Activated naive CD4-positive, alpha-beta T cell treated with anti-CD3 and anti-CD28 coated beads, Interleukin-2, amount 10 ng/mL, durations not matched to agents 7 days and 5 days (primary cell): ENCODE results near the gene SNRNP40.
A peak's percentile ranks its signal among the peaks of the same experiment; 100 is the strongest.

Source experiments
- CTCF ChIA-PET: fragments of 350-600 bp; sonication (Branson Sonifier 250); formaldehyde crosslinking; loops from one replicate; lab custom pipeline; 2021; ENCODE audit warnings: antibody characterized with exemption; lab: Charles Lee
- DNase-seq: peaks from one replicate; pipeline ENCODE4 v3.0.0-alpha.2; 2020
- H3K27ac Mint-ChIP-seq: one replicate; pipeline ENCODE4 v1.8.0; 2021; ENCODE audit warnings: mild to moderate bottlenecking, moderate library complexity, mixed read lengths
- H3K27me3 Mint-ChIP-seq: one replicate; pipeline ENCODE4 v1.8.0; 2021; ENCODE audit warnings: mild to moderate bottlenecking, mixed read lengths
- H3K36me3 Mint-ChIP-seq: one replicate; pipeline ENCODE4 v1.8.0; 2021; ENCODE audit warnings: mixed read lengths
- H3K4me1 Mint-ChIP-seq: one replicate; pipeline ENCODE4 v1.8.0; 2021; ENCODE audit warnings: mixed read lengths
- H3K4me3 Mint-ChIP-seq: one replicate; pipeline ENCODE4 v1.8.0; 2021; ENCODE audit warnings: mild to moderate bottlenecking, moderate library complexity, mixed read lengths
- H3K9me3 Mint-ChIP-seq: one replicate; pipeline ENCODE4 v1.8.0; 2021; ENCODE audit warnings: mixed read lengths

Gene SNRNP40

DNA sequence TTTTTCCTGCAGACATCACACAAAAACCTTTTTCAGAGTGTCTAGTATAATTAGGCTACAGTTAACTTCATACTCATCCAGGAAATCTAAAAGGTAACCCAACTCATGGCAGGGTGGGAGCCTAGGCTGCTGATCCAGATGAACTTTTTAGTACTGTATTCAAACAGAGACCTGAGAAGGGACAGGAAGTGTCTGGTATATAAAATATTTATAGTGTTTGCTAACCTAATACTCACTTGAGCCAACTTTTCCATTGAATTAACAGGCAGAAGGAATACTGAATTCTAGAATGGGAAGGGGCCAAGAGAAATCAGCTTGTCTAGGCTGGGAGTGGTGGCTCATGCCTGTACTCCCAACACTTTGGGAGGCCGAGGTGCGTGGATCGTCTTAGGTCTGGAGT lies 34.7 kb downstream of the SNRNP40 start:
- peaks cover 51% of the 10 kb centered on the region for H3K36me3 Mint-ChIP-seq
- DNase-seq, result no peak
- CTCF ChIA-PET, result interaction anchor here (0.7 kb wide), 1 partner anchor 254 kb away, joined by 3 read pairs; no protein-coding TSS in a partner anchor
- no peaks in the 10 kb centered on the region for H3K9me3 Mint-ChIP-seq
- H3K4me3 Mint-ChIP-seq, result no peak overlapping the region
- no peak overlapping the region for H3K27ac Mint-ChIP-seq
- H3K27me3 Mint-ChIP-seq, result no peaks in the 10 kb centered on the region
- no peaks in the 10 kb centered on the region for H3K4me1 Mint-ChIP-seq

DNA sequence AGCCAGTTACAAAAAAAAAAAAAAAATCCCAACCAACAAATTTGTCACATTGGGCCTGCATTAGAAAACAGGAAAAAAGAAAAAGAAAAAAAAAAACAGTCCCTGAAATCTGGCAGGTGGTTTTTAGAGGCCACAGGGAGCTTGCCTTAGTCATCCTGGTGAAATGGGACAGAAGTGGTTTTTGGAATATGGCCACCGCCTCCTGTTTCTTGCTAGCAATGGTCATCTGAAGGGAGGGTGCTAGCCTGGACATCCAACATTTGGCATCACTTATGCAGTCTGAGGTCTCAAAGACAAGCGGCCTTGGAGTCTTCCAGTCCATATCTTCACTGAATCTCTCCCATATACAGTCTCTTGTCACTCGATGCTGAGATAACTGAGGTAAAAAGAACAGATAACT lies 36.8 kb downstream of the SNRNP40 start:
- H3K36me3 Mint-ChIP-seq, result peaks cover 40% of the 10 kb centered on the region
- no peaks in the 10 kb centered on the region for H3K27me3 Mint-ChIP-seq
- no peaks in the 10 kb centered on the region for H3K4me1 Mint-ChIP-seq
- no peak overlapping the region for H3K4me3 Mint-ChIP-seq
- DNase-seq, result no peak
- no peak overlapping the region for H3K27ac Mint-ChIP-seq
- CTCF ChIA-PET, result no interaction called here
- no peaks in the 10 kb centered on the region for H3K9me3 Mint-ChIP-seq

DNA sequence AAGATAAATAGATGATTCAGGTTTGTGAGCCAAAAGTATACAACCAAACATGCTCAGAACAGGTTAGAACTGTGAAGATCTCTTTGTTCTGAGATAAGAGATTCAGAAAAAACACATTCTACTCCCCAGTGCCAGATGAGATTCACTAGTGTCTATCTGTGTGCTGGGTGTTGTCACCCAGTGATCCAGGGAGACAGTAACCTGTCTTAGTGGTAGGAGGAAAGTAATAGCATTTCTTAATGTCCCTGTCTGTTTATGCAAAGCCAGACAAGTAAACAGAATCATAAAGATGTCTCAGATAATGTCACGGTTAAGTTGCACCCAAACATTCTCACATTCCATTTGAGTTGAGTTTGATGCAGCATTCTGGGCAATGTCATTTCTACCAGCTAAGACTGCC lies 38.0 kb downstream of the SNRNP40 start:
- DNase-seq, result no peak
- Mint-ChIP-seq H3K4me1 (no peaks in the 10 kb centered on the region), H3K36me3 (peaks cover 37% of the 10 kb centered on the region), H3K27me3 (no peaks in the 10 kb centered on the region), H3K4me3 (no peak overlapping the region), H3K9me3 (no peaks in the 10 kb centered on the region), H3K27ac (peak overlapping the region; percentile 8)
- CTCF ChIA-PET, result no interaction called here

DNA sequence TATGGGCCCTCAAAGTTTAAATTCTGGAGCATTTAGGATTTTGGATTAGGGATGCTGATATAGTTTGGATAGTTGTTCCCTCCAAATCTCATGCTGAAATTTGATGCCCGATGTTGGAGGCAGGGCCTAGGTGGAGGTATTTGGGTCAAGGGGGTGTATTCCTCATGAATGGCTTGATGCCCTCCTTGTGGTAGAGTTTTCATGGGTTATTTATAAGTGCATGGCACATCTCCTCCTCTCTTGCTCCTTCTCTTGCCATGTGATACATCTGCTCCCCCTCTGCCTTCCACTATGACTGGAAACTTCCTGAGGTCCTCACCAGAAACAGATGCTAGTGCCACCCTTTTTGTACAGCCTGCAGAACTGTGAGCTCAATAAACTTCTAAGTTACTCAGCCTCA lies 39.4 kb downstream of the SNRNP40 start:
- Mint-ChIP-seq H3K9me3 (no peaks in the 10 kb centered on the region), H3K27ac (no peak overlapping the region)
- DNase-seq, result no peak

DNA sequence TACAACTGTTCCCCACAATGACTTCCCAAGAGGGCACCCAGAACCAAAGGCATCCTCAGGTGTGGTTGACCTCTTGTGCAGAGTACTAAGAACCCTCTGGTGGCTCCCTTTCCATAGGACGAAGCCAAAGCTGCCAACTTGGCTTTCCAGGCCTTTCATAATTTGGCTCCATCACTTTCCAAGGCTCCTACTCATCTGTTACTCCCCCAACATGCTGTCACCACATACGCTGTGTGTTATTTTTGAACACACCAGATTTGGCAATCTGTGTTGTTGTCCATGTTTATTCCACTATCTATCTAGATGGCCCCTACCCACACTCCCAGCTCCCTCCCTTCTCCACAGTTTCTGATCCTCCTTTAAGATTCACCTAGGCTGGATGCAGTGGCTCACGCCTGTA lies 46.7 kb downstream of the SNRNP40 start:
- Mint-ChIP-seq H3K9me3 (no peaks in the 10 kb centered on the region), H3K36me3 (no peaks in the 10 kb centered on the region), H3K4me1 (no peaks in the 10 kb centered on the region), H3K4me3 (no peak overlapping the region), H3K27me3 (no peaks in the 10 kb centered on the region), H3K27ac (no peak overlapping the region)
- CTCF ChIA-PET, result interaction anchor here (1.1 kb wide), 1 partner anchor 28 kb away, joined by 4 read pairs; no protein-coding TSS in a partner anchor
- no peak for DNase-seq

More for the DNA sequence above, 39.4 kb downstream of the SNRNP40 start:
- no peaks in the 10 kb centered on the region for H3K27me3 Mint-ChIP-seq
- H3K4me1 Mint-ChIP-seq, result no peaks in the 10 kb centered on the region
- CTCF ChIA-PET, result no interaction called here
- H3K36me3 Mint-ChIP-seq, result peaks cover 34% of the 10 kb centered on the region
- H3K4me3 Mint-ChIP-seq, result no peak overlapping the region

DNA sequence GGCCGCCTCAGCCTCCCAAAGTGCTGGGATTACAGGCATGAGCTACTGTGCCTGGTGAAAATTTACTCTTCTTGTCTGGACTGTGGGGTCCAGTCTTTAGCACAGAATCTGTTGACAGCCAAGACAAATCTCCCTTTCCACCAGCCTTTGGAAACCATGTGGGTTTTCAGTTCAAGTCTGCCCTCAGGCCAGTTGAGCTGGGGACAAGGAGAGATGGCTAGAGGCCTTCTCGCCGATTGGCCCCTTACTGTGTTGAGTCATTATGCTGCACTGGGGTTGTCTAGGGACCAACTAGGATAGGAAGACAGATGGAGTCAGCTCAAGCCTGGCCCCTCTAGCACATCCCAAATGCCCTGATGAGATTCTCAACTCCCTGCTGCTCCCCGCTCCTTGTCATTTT lies 48.3 kb downstream of the SNRNP40 start:
- DNase-seq, result no peak
- CTCF ChIA-PET, result no interaction called here
- no peak overlapping the region for H3K4me3 Mint-ChIP-seq
- H3K36me3 Mint-ChIP-seq, result no peaks in the 10 kb centered on the region
- H3K27ac Mint-ChIP-seq, result no peak overlapping the region
- H3K4me1 Mint-ChIP-seq, result no peaks in the 10 kb centered on the region
- peaks cover 3% of the 10 kb centered on the region for H3K27me3 Mint-ChIP-seq
- no peaks in the 10 kb centered on the region for H3K9me3 Mint-ChIP-seq

DNA sequence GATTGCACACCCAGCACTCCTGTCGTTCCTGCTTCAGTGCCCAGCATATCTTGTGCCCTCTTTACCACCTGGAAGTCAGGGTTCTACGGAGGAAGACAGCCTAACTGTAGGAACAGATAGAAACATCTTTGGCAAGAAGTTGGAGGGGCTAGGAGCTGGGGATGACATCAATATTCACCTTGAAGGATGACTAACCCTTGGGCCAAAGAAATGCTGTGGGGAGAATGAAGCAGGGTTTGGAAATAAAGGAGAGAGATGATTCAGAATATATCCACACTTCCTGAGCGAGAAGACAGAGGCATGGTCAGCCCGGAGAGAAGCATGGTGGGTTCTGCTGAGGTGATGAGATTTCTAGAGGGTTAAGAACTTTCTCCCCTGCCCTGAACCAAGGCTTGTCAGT lies 52.3 kb downstream of the SNRNP40 start:
- H3K27ac Mint-ChIP-seq, result no peak overlapping the region
- CTCF ChIA-PET, result no interaction called here
- H3K9me3 Mint-ChIP-seq, result no peaks in the 10 kb centered on the region
- H3K27me3 Mint-ChIP-seq, result peaks cover 32% of the 10 kb centered on the region
- H3K4me1 Mint-ChIP-seq, result peaks cover 14% of the 10 kb centered on the region
- H3K36me3 Mint-ChIP-seq, result no peaks in the 10 kb centered on the region
- no peak for DNase-seq
- H3K4me3 Mint-ChIP-seq, result no peak overlapping the region

DNA sequence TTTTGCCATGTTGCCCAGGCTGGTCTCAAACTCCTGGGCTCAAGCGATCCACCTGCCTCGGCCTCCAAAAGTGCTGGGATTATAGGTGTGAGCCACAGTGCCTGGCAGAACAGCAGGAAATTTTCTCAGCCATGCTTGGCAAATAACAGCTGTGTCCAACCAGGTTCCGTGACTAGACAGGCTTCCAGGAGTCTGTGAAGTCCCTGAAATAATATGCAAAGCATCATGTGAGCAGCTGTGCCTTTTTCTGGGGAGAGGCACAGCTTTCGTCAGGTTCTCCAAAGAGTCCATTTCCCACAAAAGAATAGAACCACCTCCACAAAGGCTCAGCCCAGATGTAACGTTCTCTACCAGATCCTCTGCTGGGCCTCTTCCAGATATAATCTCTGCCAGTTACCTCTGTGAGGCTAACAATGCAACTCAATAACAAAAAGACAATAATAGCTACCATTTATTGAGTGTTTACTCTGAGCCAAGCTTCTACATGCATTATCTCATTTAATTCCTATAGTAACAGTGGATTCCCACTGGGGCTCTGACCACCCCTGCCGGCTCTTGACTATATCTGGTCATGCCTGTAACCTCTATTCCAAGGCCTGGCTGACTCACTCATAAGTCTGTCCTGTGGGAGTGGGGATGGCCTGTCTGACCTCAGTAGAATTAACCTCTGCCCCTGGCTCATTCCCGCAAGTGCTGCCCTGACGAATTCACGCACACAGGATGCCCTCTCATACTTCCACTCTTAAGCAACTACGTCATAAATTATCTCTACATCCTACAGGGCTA lies 52.9 kb downstream of the SNRNP40 start:
- H3K36me3 Mint-ChIP-seq, result no peaks in the 10 kb centered on the region
- no peak for DNase-seq

DNA sequence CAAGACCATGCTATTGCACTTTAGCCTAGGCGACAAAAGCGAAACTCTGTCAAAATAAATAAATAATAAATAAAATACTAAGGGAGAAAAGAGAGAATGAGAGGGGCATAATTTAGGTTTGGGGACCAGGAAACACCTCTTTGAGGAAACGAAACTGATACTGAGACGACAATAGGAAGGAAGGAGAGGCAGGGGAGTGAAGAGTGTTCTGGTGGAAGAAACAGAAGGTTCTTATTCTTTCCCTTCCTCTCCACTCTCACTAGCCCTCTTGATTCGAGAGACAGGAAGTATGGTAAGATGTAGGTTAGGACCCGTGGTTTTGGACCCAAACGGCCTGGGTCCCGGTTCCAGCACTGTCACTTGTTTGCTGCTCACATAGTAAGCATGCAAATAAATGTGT lies 55.3 kb downstream of the SNRNP40 start:
- peaks cover 63% of the 10 kb centered on the region for H3K27me3 Mint-ChIP-seq

More for the DNA sequence above, 52.9 kb downstream of the SNRNP40 start:
- H3K4me3 Mint-ChIP-seq, result no peak overlapping the region
- no peaks in the 10 kb centered on the region for H3K9me3 Mint-ChIP-seq
- CTCF ChIA-PET, result no interaction called here
- H3K4me1 Mint-ChIP-seq, result peaks cover 19% of the 10 kb centered on the region
- H3K27me3 Mint-ChIP-seq, result peaks cover 39% of the 10 kb centered on the region
- H3K27ac Mint-ChIP-seq, result no peak overlapping the region

DNA sequence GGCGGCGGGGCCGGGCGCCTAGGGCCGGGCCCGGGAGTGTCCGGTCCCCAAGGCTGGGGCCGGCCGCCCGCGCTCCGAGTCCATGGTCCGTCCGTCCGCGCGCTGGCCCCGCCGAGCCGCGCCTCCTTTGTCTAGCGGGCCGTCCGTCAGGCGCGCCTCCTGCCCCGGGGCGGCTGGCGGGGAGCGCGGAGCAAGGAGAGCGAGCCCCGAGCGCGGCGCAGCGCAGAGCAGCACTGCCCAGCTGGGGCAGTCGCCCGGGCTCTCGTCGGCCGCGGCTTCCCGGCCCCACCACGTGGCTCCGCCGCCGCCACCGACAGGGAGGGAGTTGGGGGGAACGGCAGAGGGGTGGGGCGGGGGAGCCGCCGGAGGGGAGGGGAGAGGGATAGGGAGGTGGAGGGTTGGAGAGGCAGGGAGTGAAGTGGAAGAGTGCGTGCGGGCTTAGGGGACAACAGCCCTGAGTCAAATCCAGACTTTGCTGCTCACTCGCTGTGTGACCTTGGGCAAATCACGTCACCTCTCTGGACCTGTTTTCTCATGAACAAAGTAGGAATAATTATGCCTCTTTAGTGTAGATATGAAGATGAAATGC lies 56.8 kb downstream of the SNRNP40 start, which contains the start of gene NKAIN1:
Gene NKAIN1 (minus strand): TSS at position 235 of the 589 bp plus-strand sequence. CDS start 340 bp downstream, outside the sequence.
- DNase-seq, result no peak
- CTCF ChIA-PET, result no interaction called here
- Mint-ChIP-seq H3K4me3 (peak within 1 kb of the TSS; percentile 22), H3K27ac (no peak within 1 kb of the TSS), H3K9me3 (no peaks in the 10 kb centered on the region), H3K36me3 (no peaks in the 10 kb centered on the region), H3K4me1 (peaks cover 21% of the 10 kb centered on the region), H3K27me3 (peaks cover 77% of the 10 kb centered on the region)

More for the DNA sequence above, 55.3 kb downstream of the SNRNP40 start:
- CTCF ChIA-PET, result no interaction called here
- DNase-seq, result no peak
- Mint-ChIP-seq H3K4me3 (no peak overlapping the region), H3K4me1 (peaks cover 21% of the 10 kb centered on the region), H3K36me3 (no peaks in the 10 kb centered on the region), H3K27ac (no peak overlapping the region), H3K9me3 (no peaks in the 10 kb centered on the region)

DNA sequence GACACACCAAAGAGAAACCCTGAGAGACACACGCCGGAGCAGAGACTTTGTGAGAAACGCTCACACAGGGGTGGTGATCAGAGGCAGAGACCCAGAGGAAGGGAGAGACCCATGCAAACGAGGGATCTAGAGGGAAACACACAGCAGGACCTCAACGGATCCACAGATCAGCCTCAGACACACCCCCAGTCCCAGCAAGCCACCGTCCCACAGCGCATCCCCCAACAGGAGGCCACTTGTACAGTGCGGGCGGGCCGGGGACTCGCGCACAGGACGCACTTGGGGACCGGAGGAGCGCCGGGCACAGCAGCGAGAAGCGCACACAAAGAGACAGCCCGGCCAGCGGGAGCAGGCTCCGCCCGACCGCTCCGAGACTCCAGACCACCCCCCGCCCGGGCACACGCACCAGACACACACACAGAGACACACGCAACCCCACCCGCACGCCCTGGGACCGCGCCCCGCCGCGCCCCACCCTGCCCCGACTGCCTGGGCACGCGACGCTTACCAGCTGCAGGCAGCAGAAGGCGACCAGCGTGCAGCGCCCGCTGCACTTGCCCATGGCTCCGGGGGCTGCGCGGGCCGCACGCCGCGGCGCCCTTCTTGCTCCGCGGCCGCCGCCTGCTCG lies 57.5 kb downstream of the SNRNP40 start:
- Mint-ChIP-seq H3K27ac (no peak overlapping the region), H3K9me3 (no peaks in the 10 kb centered on the region), H3K36me3 (no peaks in the 10 kb centered on the region), H3K27me3 (peaks cover 82% of the 10 kb centered on the region), H3K4me1 (peaks cover 21% of the 10 kb centered on the region), H3K4me3 (no peak overlapping the region)
- no peak for DNase-seq
- CTCF ChIA-PET, result no interaction called here

DNA sequence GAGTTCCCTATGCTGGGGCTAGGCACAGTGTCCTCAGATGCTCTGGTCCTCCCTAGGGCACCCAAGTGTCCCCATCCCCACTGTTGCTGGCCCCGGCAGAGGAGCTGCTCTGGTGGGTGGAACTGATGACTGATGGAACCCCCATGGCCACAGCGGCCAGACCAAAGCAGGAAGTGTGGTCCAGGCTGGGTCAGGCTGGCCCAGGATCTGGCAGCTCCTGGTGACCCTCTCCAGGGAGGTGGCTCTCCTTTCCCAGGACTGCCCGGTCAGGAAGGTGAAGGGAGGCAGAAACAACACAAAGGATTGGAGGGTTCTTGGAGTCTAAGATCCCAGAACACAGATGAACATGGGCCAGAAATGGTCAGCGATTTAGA lies 58.0 kb downstream of the SNRNP40 start:
- Mint-ChIP-seq H3K9me3 (no peaks in the 10 kb centered on the region), H3K36me3 (no peaks in the 10 kb centered on the region), H3K4me3 (no peak overlapping the region), H3K27me3 (peaks cover 86% of the 10 kb centered on the region), H3K27ac (no peak overlapping the region), H3K4me1 (peaks cover 21% of the 10 kb centered on the region)
- CTCF ChIA-PET, result no interaction called here
- DNase-seq, result no peak

DNA sequence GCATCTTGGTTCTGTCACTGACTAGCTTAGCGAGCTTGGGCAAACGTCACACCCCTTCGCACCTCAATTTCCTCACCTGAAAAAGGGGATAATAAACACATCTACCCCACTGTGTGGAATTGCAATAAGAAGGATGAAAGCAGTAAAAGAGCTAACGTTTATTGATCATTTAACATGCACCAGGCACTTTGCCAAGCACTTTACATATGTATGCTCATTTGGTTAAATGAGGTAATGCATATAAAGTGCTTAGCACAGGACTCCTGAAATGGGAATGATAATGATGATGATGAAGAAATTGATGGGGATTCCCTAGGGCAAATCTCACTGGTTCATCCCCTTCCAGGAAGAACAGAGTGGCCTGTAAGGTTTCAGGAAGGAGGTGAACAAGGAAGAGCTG lies 61.7 kb downstream of the SNRNP40 start:
- Mint-ChIP-seq H3K4me3 (no peak overlapping the region), H3K9me3 (no peaks in the 10 kb centered on the region), H3K36me3 (no peaks in the 10 kb centered on the region), H3K4me1 (peaks cover 7% of the 10 kb centered on the region), H3K27ac (no peak overlapping the region), H3K27me3 (peaks cover 61% of the 10 kb centered on the region)
- no peak for DNase-seq
- CTCF ChIA-PET, result no interaction called here

DNA sequence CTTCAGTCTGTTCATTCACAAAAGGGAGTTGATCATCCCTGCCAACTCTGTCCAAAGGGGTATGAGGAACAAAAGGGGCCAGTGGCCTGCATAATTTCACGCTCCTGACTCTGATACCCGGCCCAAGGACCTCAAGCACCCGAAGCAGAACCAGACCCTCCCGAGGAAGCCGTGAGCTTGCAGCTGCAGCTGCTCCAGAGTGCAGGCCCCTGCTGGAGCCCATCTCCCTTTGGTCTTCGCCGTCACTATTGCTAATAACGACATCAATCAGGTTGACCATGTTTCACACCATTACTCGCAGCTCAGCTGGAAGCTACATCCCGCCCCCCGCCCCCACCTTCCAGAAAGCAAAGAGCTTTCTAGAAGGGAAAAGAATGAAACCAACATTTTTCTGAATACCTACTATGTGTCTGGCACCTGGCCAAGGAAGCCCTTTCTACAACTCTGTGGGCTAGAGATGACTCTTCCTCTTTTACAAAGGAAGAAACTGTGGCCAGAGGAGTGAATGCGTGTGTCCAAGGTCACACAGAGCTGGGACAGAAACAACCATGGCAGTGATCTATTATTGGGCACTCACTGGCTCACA lies 62.4 kb downstream of the SNRNP40 start:
- peaks cover 7% of the 10 kb centered on the region for H3K4me1 Mint-ChIP-seq
- no peaks in the 10 kb centered on the region for H3K9me3 Mint-ChIP-seq
- CTCF ChIA-PET, result no interaction called here
- DNase-seq, result no peak
- H3K27ac Mint-ChIP-seq, result no peak overlapping the region
- H3K4me3 Mint-ChIP-seq, result no peak overlapping the region
- peaks cover 60% of the 10 kb centered on the region for H3K27me3 Mint-ChIP-seq
- H3K36me3 Mint-ChIP-seq, result no peaks in the 10 kb centered on the region
